NB4 (cell line): ENCODE results near the gene PRSS16.

Source experiments
- POLR2A ChIP-seq: IDR thresholded peaks from 2 replicates; pipeline ENCODE4 v1.6.1; 2011; ENCODE audit warnings: mild to moderate bottlenecking; ENCODE audit not compliant: insufficient read length; ENCODE audit errors: extremely low read depth
- TF ChIP-seq, protein P1 (sequence below): IDR thresholded peaks from one replicate; pipeline ENCODE4 v1.5.1; 2012; ENCODE audit warnings: low read depth, low read length
- TF ChIP-seq, protein P2 (sequence below): IDR thresholded peaks from 2 replicates; pipeline ENCODE4 v1.6.1; 2011; ENCODE audit warnings: low read depth, low read length

DNA sequence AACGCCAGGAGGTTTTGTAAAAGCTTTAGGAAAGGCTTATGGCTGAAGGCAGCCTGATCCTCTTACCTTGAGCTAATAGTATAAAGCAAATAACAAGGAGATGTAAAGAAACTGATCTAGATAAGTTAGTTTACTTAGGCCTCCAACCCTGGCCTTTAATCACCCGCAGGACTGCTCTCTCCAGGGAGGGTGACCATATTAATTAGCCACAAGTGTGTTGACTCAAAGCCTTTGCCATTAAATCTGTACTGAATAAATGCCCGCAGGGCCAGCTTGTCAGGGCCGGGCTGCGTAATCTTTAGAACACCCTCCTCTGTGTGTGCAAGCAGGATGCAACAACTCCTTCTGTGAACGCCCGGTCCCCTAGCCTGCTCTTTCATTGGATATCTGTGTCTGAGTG, 6.1 kb upstream of the PRSS16 start:
- TF ChIP-seq, protein P1, sequence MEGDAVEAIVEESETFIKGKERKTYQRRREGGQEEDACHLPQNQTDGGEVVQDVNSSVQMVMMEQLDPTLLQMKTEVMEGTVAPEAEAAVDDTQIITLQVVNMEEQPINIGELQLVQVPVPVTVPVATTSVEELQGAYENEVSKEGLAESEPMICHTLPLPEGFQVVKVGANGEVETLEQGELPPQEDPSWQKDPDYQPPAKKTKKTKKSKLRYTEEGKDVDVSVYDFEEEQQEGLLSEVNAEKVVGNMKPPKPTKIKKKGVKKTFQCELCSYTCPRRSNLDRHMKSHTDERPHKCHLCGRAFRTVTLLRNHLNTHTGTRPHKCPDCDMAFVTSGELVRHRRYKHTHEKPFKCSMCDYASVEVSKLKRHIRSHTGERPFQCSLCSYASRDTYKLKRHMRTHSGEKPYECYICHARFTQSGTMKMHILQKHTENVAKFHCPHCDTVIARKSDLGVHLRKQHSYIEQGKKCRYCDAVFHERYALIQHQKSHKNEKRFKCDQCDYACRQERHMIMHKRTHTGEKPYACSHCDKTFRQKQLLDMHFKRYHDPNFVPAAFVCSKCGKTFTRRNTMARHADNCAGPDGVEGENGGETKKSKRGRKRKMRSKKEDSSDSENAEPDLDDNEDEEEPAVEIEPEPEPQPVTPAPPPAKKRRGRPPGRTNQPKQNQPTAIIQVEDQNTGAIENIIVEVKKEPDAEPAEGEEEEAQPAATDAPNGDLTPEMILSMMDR: no peak
- TF ChIP-seq POLR2A: no peak
- TF ChIP-seq, protein P2, sequence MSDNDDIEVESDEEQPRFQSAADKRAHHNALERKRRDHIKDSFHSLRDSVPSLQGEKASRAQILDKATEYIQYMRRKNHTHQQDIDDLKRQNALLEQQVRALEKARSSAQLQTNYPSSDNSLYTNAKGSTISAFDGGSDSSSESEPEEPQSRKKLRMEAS: no peak
